ENCODE results near the gene POU6F2. TPM values are rescaled to one million over a fixed set of nuclear protein-coding genes. Genes with fewer than 3 reads are reported as not detected.

Gene POU6F2
- total RNA-seq, 1 donor from 2014 or later, result 7.9 TPM

- Mint-ChIP-seq H3K36me3 (ENCODE audit: low read depth) (no peaks in the 10 kb centered on the region), H3K27me3 (ENCODE audit: low read depth) (no peaks in the 10 kb centered on the region), H3K9me3 (no peaks in the 10 kb centered on the region), H3K27ac (ENCODE audit: unreplicated experiment) (no peak overlapping the region), H3K4me1 (peaks cover 5% of the 10 kb centered on the region), H3K4me3 (no peak overlapping the region)
- DNase-seq (ENCODE audit: low read depth, low spot score), result no peak
- no peak for TF ChIP-seq CTCF (conservative IDR thresholded peaks at IDR 0.05)
Measured at GRCh38 chr7:39248041-39248691, 270.5 kb downstream of the POU6F2 start.

GRCh38 chr7:39248692-39249090, 271.0 kb downstream of the POU6F2 start:
- H3K36me3 Mint-ChIP-seq (ENCODE audit: low read depth), result no peaks in the 10 kb centered on the region
- H3K27me3 Mint-ChIP-seq (ENCODE audit: low read depth), result no peaks in the 10 kb centered on the region
- H3K4me3 Mint-ChIP-seq, result no peak overlapping the region
- H3K9me3 Mint-ChIP-seq, result no peaks in the 10 kb centered on the region
- peaks cover 5% of the 10 kb centered on the region for H3K4me1 Mint-ChIP-seq
- TF ChIP-seq CTCF (conservative IDR thresholded peaks at IDR 0.05), result no peak
- no peak for DNase-seq (ENCODE audit: low read depth, low spot score)
- no peak overlapping the region for H3K27ac Mint-ChIP-seq (ENCODE audit: unreplicated experiment)

GRCh38 chr7:39249635-39250152, 272.0 kb downstream of the POU6F2 start:
- Mint-ChIP-seq H3K27me3 (ENCODE audit: low read depth) (no peaks in the 10 kb centered on the region), H3K27ac (ENCODE audit: unreplicated experiment) (no peak overlapping the region), H3K4me1 (peaks cover 5% of the 10 kb centered on the region), H3K36me3 (ENCODE audit: low read depth) (no peaks in the 10 kb centered on the region), H3K4me3 (no peak overlapping the region), H3K9me3 (no peaks in the 10 kb centered on the region)
- no peak for DNase-seq (ENCODE audit: low read depth, low spot score)
- TF ChIP-seq CTCF (conservative IDR thresholded peaks at IDR 0.05), result no peak

GRCh38 chr7:39252916-39253315, 275.2 kb downstream of the POU6F2 start:
- TF ChIP-seq CTCF (conservative IDR thresholded peaks at IDR 0.05), result no peak
- no peak overlapping the region for H3K27ac Mint-ChIP-seq (ENCODE audit: unreplicated experiment)
- H3K36me3 Mint-ChIP-seq (ENCODE audit: low read depth), result no peaks in the 10 kb centered on the region
- H3K9me3 Mint-ChIP-seq, result no peaks in the 10 kb centered on the region
- H3K4me3 Mint-ChIP-seq, result no peak overlapping the region
- H3K4me1 Mint-ChIP-seq, result peaks cover 5% of the 10 kb centered on the region
- no peak for DNase-seq (ENCODE audit: low read depth, low spot score)
- no peaks in the 10 kb centered on the region for H3K27me3 Mint-ChIP-seq (ENCODE audit: low read depth)

- no peak for DNase-seq (ENCODE audit: low read depth, low spot score)
- H3K9me3 Mint-ChIP-seq, result no peaks in the 10 kb centered on the region
- H3K4me1 Mint-ChIP-seq, result no peaks in the 10 kb centered on the region
- H3K27me3 Mint-ChIP-seq (ENCODE audit: low read depth), result no peaks in the 10 kb centered on the region
- H3K27ac Mint-ChIP-seq (ENCODE audit: unreplicated experiment), result no peak overlapping the region
- H3K4me3 Mint-ChIP-seq, result no peak overlapping the region
- H3K36me3 Mint-ChIP-seq (ENCODE audit: low read depth), result no peaks in the 10 kb centered on the region
- TF ChIP-seq CTCF (conservative IDR thresholded peaks at IDR 0.05), result no peak
Measured at GRCh38 chr7:39259391-39260003, 281.8 kb downstream of the POU6F2 start.
